Stomach smooth muscle (tissue), 2 donors: ENCODE measurements around the gene HEXA.

Source experiments
- H3K27ac ChIP-seq: one replicate; pipeline ENCODE4 v1.7.0; 2013; ENCODE audit warnings: mild to moderate bottlenecking, low read length, inconsistent platforms
- H3K27me3 ChIP-seq, 2 donors: one replicate each; pipeline ENCODE4 v1.7.0; 2013; ENCODE audit warnings: low read length in 2 of 2; ENCODE audit not compliant: insufficient read depth in 2 of 2, control insufficient read depth in 1 of 2
- H3K36me3 ChIP-seq, 2 donors: one replicate each; pipeline ENCODE4 v1.7.0; 2013; ENCODE audit warnings: low read length in 2 of 2; ENCODE audit not compliant: control insufficient read depth in 2 of 2, insufficient read depth in 2 of 2
- H3K4me1 ChIP-seq: one replicate; pipeline ENCODE4 v1.7.0; 2013; ENCODE audit warnings: low read length; ENCODE audit not compliant: control insufficient read depth, insufficient read depth
- H3K4me3 ChIP-seq, 2 donors: one replicate each; pipeline ENCODE4 v1.7.0; 2013; ENCODE audit warnings: low read length in 2 of 2
- H3K9ac ChIP-seq, 2 donors: one replicate each; pipeline ENCODE4 v1.7.0; 2013; ENCODE audit warnings: low read length in 2 of 2, mild to moderate bottlenecking in 1 of 2
- H3K9me3 ChIP-seq, 2 donors: one replicate each; pipeline ENCODE4 v1.7.0; 2013; ENCODE audit warnings: low read length in 2 of 2; ENCODE audit not compliant: control insufficient read depth in 2 of 2
- donor health status: healthy.
- donor health status: Pancreatic carcinoma.

HEXA gene

DNA sequence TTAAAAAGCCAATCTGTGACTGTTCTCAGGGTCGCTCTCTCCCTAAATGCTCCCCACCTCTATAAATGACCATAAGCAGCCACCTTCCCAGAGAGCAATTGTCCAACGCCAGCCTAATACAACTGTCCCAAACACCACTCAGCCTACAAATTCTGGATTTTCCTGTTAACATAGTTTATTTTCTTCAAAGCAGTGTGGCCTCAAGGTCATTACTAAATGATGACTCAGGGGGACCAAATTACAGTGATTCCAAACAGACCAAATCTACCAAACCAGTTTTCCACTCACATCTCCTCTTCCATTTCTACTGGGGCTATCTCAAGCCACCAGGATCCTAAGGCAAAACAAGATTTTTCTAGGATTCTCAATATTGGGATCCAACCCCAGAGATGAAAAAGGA lies 22.5 kb downstream of the HEXA start:
- Histone ChIP-seq H3K9me3 (no peaks in the 10 kb centered on the region), H3K36me3 (peaks cover 56 to 60% of the 10 kb centered on the region in 2 donors), H3K4me1 (peaks cover 2% of the 10 kb centered on the region), H3K9ac (no peak overlapping the region), H3K27me3 (no peaks in the 10 kb centered on the region), H3K27ac (no peak overlapping the region), H3K4me3 (no peak overlapping the region)

- Histone ChIP-seq H3K9me3 (no peaks in the 10 kb centered on the region), H3K4me1 (no peaks in the 10 kb centered on the region), H3K4me3 (no peak overlapping the region), H3K27ac (no peak overlapping the region), H3K27me3 (no peaks in the 10 kb centered on the region), H3K9ac (no peak overlapping the region), H3K36me3 (peaks cover 61 to 63% of the 10 kb centered on the region in 2 donors)
These were observed 30.0 kb downstream of the HEXA start for GRCh38 chr15:72345806-72346205.

DNA sequence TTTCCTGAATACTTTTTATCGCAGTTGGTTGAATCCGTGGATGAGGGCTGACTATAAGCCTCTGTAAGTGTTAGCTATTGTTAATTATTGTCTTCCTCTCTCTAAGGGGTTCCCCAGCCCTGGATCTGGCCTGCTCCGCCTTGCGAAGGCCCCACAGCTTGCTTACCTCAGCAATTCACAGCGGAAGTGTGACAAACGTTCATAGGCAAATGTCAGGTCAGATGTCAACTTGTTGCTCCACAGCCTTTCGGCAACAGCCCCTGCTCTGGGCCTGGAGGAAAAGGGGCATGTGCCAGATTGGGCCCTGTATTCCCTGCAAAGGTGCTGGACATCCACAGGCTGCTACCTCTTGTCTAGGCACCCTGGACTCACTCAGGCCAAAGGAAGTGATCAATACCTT lies 30.5 kb downstream of the HEXA start:
- no peaks in the 10 kb centered on the region for H3K9me3 ChIP-seq
- H3K4me3 ChIP-seq = no peak overlapping the region
- no peak overlapping the region for H3K27ac ChIP-seq
- no peak overlapping the region for H3K9ac ChIP-seq
- H3K36me3 ChIP-seq = peaks cover 56 to 58% of the 10 kb centered on the region in 2 donors
- no peaks in the 10 kb centered on the region for H3K27me3 ChIP-seq
- no peaks in the 10 kb centered on the region for H3K4me1 ChIP-seq

DNA sequence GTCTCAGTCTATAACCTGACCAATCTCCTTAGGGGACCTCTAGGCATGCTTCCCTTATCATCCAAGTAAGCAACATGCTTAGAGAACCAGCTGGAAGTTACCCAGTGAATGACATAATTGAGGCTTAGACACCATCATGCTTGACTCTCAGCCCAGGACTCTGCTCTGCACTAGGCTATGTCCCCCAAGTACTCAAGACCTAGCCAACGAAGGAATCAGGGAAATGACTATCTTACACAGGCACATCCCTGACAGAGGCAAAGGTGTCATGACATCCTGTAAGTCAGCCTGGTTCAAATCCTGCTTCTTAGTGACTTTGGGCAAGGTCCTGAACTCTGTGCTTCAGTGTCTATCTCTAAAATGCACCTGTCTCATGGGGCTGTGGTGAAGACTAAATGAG lies 31.2 kb downstream of the HEXA start:
- Histone ChIP-seq H3K4me3 (no peak overlapping the region), H3K27ac (no peak overlapping the region), H3K4me1 (no peaks in the 10 kb centered on the region), H3K9me3 (no peaks in the 10 kb centered on the region), H3K36me3 (peaks cover 52 to 54% of the 10 kb centered on the region in 2 donors), H3K27me3 (no peaks in the 10 kb centered on the region), H3K9ac (no peak overlapping the region)

DNA sequence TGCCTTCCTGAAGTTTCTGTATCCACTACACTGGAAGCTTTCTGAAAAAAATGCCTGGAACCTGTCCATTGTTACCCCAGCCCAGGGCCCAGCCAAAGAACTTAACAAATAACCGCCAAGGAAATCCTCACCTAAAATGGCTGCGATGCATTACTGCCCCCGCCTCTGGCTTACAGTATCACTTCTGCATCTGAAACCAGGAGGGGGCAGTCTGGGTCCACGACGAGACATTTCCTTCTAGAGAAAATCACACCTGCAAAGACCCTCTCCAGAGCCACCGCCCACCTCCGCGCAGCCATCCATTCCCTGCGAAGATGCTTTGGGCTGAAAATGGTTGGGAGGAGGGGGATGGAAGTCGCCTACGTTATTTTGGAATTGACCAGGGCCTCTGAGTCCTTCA lies 33.4 kb downstream of the HEXA start:
- H3K36me3 ChIP-seq = peaks cover 34% of the 10 kb centered on the region in 2 donors
- H3K4me1 ChIP-seq = peaks cover 10% of the 10 kb centered on the region
- H3K9ac ChIP-seq = no peak overlapping the region
- no peak overlapping the region for H3K4me3 ChIP-seq
- H3K27me3 ChIP-seq = no peaks in the 10 kb centered on the region
- no peaks in the 10 kb centered on the region for H3K9me3 ChIP-seq
- no peak overlapping the region for H3K27ac ChIP-seq

- no peak overlapping the region for H3K9ac ChIP-seq
- H3K4me1 ChIP-seq = peaks cover 10% of the 10 kb centered on the region
- H3K36me3 ChIP-seq = peaks cover 24 to 28% of the 10 kb centered on the region in 2 donors
- H3K27me3 ChIP-seq = no peaks in the 10 kb centered on the region
- no peaks in the 10 kb centered on the region for H3K9me3 ChIP-seq
- no peak overlapping the region for H3K4me3 ChIP-seq
- no peak overlapping the region for H3K27ac ChIP-seq
These were observed 34.5 kb downstream of the HEXA start for GRCh38 chr15:72341361-72341760.

DNA sequence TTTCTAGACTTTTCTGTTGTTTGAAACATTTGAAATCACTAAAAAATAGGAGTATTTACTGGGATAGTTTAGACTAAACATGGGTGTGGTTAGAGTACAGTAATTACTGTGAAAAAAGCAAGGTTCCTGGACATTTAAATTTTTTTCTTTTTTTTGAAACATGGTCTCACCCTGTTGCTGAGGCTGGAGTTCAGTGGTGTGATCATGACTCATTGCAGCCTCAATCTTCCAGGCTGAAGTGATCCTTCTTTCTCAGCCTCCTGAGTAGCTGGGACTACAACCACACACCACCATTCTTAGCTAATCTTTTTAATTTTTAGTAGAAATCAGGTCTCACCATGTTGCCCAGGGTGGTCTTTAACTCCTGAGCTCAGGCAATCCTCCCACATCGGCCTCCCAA lies 35.4 kb downstream of the HEXA start:
- no peak overlapping the region for H3K27ac ChIP-seq
- no peak overlapping the region for H3K9ac ChIP-seq
- peaks cover 10% of the 10 kb centered on the region for H3K4me1 ChIP-seq
- H3K27me3 ChIP-seq = no peaks in the 10 kb centered on the region
- peaks cover 14 to 18% of the 10 kb centered on the region in 2 donors for H3K36me3 ChIP-seq
- H3K9me3 ChIP-seq = no peaks in the 10 kb centered on the region
- H3K4me3 ChIP-seq = no peak overlapping the region

DNA sequence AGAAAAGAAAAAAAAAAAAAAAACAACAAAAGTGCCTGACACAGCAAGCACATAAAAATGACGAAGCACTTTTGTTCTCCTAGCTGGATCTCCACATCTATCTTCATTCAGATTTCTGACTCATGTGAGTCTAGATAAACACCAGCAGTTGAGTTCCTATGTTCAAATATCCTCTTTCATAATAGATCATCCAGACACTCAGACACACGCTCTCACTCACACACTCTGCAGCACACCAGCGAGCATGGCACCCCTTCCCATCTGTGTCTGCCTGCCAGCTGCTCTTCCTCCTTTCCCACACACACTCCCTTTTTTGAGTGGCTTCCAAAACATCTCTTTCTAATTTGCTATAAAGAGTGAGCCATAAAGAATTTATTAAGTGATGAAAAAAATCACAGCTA lies 36.0 kb downstream of the HEXA start:
- peaks cover 12 to 13% of the 10 kb centered on the region in 2 donors for H3K36me3 ChIP-seq
- H3K4me3 ChIP-seq = no peak overlapping the region
- H3K4me1 ChIP-seq = peaks cover 10% of the 10 kb centered on the region
- H3K27me3 ChIP-seq = no peaks in the 10 kb centered on the region
- no peak overlapping the region for H3K9ac ChIP-seq
- no peak overlapping the region for H3K27ac ChIP-seq
- no peaks in the 10 kb centered on the region for H3K9me3 ChIP-seq

GRCh38 chr15:72338617-72339321 lies 37.0 kb downstream of the HEXA start:
- H3K27ac ChIP-seq = peak overlapping the region; percentile 24

DNA sequence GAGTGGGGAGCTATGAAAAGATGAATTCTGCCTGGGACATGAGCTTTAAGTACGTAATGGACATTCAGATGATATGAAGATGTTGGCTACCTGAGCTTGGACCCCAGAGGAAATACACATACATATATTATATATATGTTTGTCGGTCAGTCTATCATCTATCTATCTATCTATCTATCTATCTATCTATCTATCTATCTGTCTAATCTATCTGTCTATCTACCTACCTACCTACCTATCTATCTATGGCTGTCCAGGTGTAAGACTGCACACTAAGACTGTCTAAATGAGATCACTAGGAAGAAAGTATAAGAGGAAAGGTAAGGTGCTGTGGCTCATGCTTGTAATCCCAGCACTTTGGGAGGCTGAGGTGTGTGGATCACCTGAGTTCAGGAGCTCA lies 37.7 kb downstream of the HEXA start:
- no peaks in the 10 kb centered on the region for H3K9me3 ChIP-seq
- no peaks in the 10 kb centered on the region for H3K27me3 ChIP-seq
- H3K4me3 ChIP-seq = no peak overlapping the region
- H3K27ac ChIP-seq = peak overlapping the region; percentile 24
- peaks cover 10% of the 10 kb centered on the region for H3K4me1 ChIP-seq
- peaks cover 0 to 4% of the 10 kb centered on the region in 2 donors for H3K36me3 ChIP-seq
- no peak overlapping the region for H3K9ac ChIP-seq

More at GRCh38 chr15:72338617-72339321, 37.0 kb downstream of the HEXA start:
- Histone ChIP-seq H3K36me3 (peaks cover 3 to 4% of the 10 kb centered on the region in 2 donors), H3K9ac (no peak overlapping the region), H3K4me1 (peaks cover 10% of the 10 kb centered on the region), H3K9me3 (no peaks in the 10 kb centered on the region), H3K27me3 (no peaks in the 10 kb centered on the region), H3K4me3 (no peak overlapping the region)

DNA sequence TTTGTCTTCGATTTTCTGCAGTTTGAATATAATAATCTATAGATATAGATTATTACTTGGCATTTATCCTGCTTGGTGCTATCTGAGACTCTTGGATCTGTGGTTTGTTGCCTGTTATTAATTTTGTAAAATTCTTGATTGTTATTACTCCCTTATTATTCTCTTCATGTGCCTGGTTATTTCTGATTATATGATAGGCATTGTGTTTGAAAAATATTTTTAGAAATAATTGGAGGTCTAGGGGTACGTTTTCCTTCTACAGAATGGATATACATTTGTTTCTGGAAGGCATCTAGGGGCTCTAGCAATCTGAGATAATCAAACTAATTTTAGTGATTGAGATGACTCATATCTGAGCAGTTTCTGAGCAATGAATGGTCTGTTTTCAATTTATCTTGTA lies 41.0 kb downstream of the HEXA start:
- Histone ChIP-seq H3K4me1 (peaks cover 10% of the 10 kb centered on the region), H3K9me3 (no peaks in the 10 kb centered on the region), H3K27ac (no peak overlapping the region), H3K36me3 (peaks cover 2 to 4% of the 10 kb centered on the region in 2 donors), H3K4me3 (no peak overlapping the region), H3K27me3 (no peaks in the 10 kb centered on the region), H3K9ac (no peak overlapping the region)
